Muscle of leg (tissue), 11 donors: ENCODE data around the gene DYNLT1. TPM values are rescaled to one million over a fixed set of nuclear protein-coding genes. Genes with fewer than 3 reads are reported as not detected.
A peak's percentile ranks its signal among the peaks of the same experiment; 100 is the strongest.
"Not testable (repeated sequence)": the region's sequence is repeated elsewhere in the genome, so short reads cannot be mapped to it uniquely, and the experiment has no call there.

Source experiments
- DNase-seq: peaks from one replicate; pipeline ENCODE4 v3.0.0; 2013
- H3K27ac ChIP-seq: one replicate; pipeline ENCODE4 v1.5.1; 2013; ENCODE audit warnings: mild to moderate bottlenecking, low read length, control low read depth
- H3K27me3 ChIP-seq: one replicate; pipeline ENCODE4 v1.6.1; 2013; ENCODE audit warnings: low read length; ENCODE audit not compliant: control insufficient read depth, insufficient read depth
- H3K36me3 ChIP-seq: one replicate; pipeline ENCODE4 v1.6.1; 2013; ENCODE audit warnings: low read length; ENCODE audit not compliant: control insufficient read depth, insufficient read depth
- H3K4me1 ChIP-seq: one replicate; pipeline ENCODE4 v1.6.1; 2013; ENCODE audit warnings: low read length; ENCODE audit not compliant: control insufficient read depth, insufficient read depth
- H3K4me3 ChIP-seq: one replicate; pipeline ENCODE4 v1.5.1; 2013; ENCODE audit warnings: low read length, control low read depth
- H3K9me3 ChIP-seq: replicated peaks from 2 replicates; pipeline ENCODE4 v1.6.1; 2013; ENCODE audit warnings: low read depth, low read length; ENCODE audit not compliant: control insufficient read depth
- WGBS: methylation state at CpG from one replicate; pipeline ENCODE4 v1.1.5; 2013; ENCODE audit warnings: missing lambda C conversion rate; ENCODE audit not compliant: insufficient coverage; 5-methylcytosine and 5-hydroxymethylcytosine counted together
- polyA plus RNA-seq, 8 donors: library from polyadenylated mRNA; unstranded; fragments of 120-200 nt; gene quantifications; one replicate each; pipeline versions ENCODE4 v1.2.1 to v1.2.3, GENCODE V29; 2013; ENCODE audit warnings: inconsistent platforms in 1 of 8, low replicate concordance in 1 of 8; ENCODE audit not compliant: insufficient read length in 8 of 8, insufficient read depth in 1 of 8
- total RNA-seq: library from RNA; stranded (reverse); fragments of 120-200 nt; gene quantifications from one replicate; pipeline ENCODE4 v1.2.4, GENCODE V29; 2013

Gene DYNLT1
- total and polyA plus RNA-seq, 9 donors, result 46.0 to 103 (median 84.2) TPM

- Histone ChIP-seq H3K27me3 (peaks cover 5% of the 10 kb centered on the region), H3K9me3 (no peaks in the 10 kb centered on the region), H3K4me1 (peaks cover 16% of the 10 kb centered on the region), H3K27ac (no peak overlapping the region), H3K36me3 (peaks cover 3% of the 10 kb centered on the region), H3K4me3 (no peak overlapping the region)
- DNase-seq, result peak; percentile 77
- 76% methylated on average over 12 of the region's 14 CpGs for WGBS
Measured at GRCh38 chr6:158666628-158667359, 22.3 kb upstream of the DYNLT1 start.

GRCh38 chr6:158665332-158665731, 20.8 kb upstream of the DYNLT1 start:
- 94% methylated on average over 12 of the region's 18 CpGs for WGBS
- peaks cover 20% of the 10 kb centered on the region for H3K4me1 ChIP-seq
- H3K27me3 ChIP-seq, result peaks cover 5% of the 10 kb centered on the region
- no peaks in the 10 kb centered on the region for H3K9me3 ChIP-seq
- no peak overlapping the region for H3K4me3 ChIP-seq
- no peak overlapping the region for H3K27ac ChIP-seq
- DNase-seq, result no peak
- peaks cover 3% of the 10 kb centered on the region for H3K36me3 ChIP-seq

- Histone ChIP-seq H3K4me1 (peaks cover 21% of the 10 kb centered on the region), H3K4me3 (peak overlapping the region; percentile 35), H3K27me3 (peaks cover 5% of the 10 kb centered on the region), H3K27ac (peak overlapping the region; percentile 82), H3K36me3 (peaks cover 3% of the 10 kb centered on the region), H3K9me3 (no peaks in the 10 kb centered on the region)
- 17% methylated on average over 6 of the region's 11 CpGs for WGBS
- DNase-seq, result peak; percentile 78
Measured at GRCh38 chr6:158663625-158664165, 19.2 kb upstream of the DYNLT1 start.

GRCh38 chr6:158662954-158663624, 18.5 kb upstream of the DYNLT1 start:
- peak overlapping the region; percentile 82 for H3K27ac ChIP-seq
- H3K9me3 ChIP-seq, result no peaks in the 10 kb centered on the region
- DNase-seq, result peak; percentile 85
- H3K27me3 ChIP-seq, result peaks cover 5% of the 10 kb centered on the region
- H3K4me3 ChIP-seq, result peak overlapping the region; percentile 35
- peaks cover 21% of the 10 kb centered on the region for H3K4me1 ChIP-seq
- H3K36me3 ChIP-seq, result peaks cover 3% of the 10 kb centered on the region
- 14% methylated on average over 19 of the region's 27 CpGs for WGBS

GRCh38 chr6:158662607-158662953, 18.0 kb upstream of the DYNLT1 start:
- no peaks in the 10 kb centered on the region for H3K9me3 ChIP-seq
- peaks cover 3% of the 10 kb centered on the region for H3K27me3 ChIP-seq
- WGBS, result no CpG with 5 or more reads among the region's 3 CpGs
- peaks cover 3% of the 10 kb centered on the region for H3K36me3 ChIP-seq
- no peak overlapping the region for H3K4me3 ChIP-seq
- peaks cover 21% of the 10 kb centered on the region for H3K4me1 ChIP-seq
- DNase-seq, result no peak
- H3K27ac ChIP-seq, result peak overlapping the region; percentile 82

GRCh38 chr6:158661156-158661685, 16.7 kb upstream of the DYNLT1 start:
- H3K4me1 ChIP-seq, result peaks cover 18% of the 10 kb centered on the region
- no peak overlapping the region for H3K4me3 ChIP-seq
- H3K27ac ChIP-seq, result no peak overlapping the region
- WGBS, result 85% methylated on average over 2 of the region's 3 CpGs
- H3K9me3 ChIP-seq, result no peaks in the 10 kb centered on the region
- H3K36me3 ChIP-seq, result peaks cover 3% of the 10 kb centered on the region
- no peak for DNase-seq
- H3K27me3 ChIP-seq, result peaks cover 3% of the 10 kb centered on the region

- Histone ChIP-seq H3K27ac (no peak overlapping the region), H3K27me3 (peaks cover 3% of the 10 kb centered on the region), H3K9me3 (no peaks in the 10 kb centered on the region), H3K4me1 (peaks cover 22% of the 10 kb centered on the region), H3K36me3 (peaks cover 3% of the 10 kb centered on the region), H3K4me3 (no peak overlapping the region)
- DNase-seq, result no peak
- 6% methylated on average over 2 of the region's 10 CpGs for WGBS
Measured at GRCh38 chr6:158660333-158660754, 15.8 kb upstream of the DYNLT1 start.

- not testable (repeated sequence) for H3K36me3 ChIP-seq, H3K9me3 ChIP-seq, H3K27ac ChIP-seq, DNase-seq, H3K27me3 ChIP-seq, H3K4me3 ChIP-seq
- H3K4me1 ChIP-seq, result peaks cover 24% of the 10 kb centered on the region
- WGBS, result 56% methylated on average over 2 of the region's 9 CpGs
Measured at GRCh38 chr6:158656986-158657385, 12.4 kb upstream of the DYNLT1 start.

- Histone ChIP-seq H3K27ac (no peak overlapping the region), H3K4me1 (peaks cover 24% of the 10 kb centered on the region), H3K27me3 (no peaks in the 10 kb centered on the region), H3K4me3 (no peak overlapping the region), H3K36me3 (no peaks in the 10 kb centered on the region), H3K9me3 (no peaks in the 10 kb centered on the region)
- 78% methylated on average over 16 of the region's 22 CpGs for WGBS
- no peak for DNase-seq
Measured at GRCh38 chr6:158655569-158656450, 11.3 kb upstream of the DYNLT1 start.
